Measurements from ENCODE around the gene HP1BP3.

GRCh38 chr1:20731057-20731991 lies 55.8 kb downstream of the HP1BP3 start:
- no peak for TF ChIP-seq CTCF (IDR thresholded peaks at IDR 0.05)
- no peak for TF ChIP-seq POLR2A (IDR thresholded peaks at IDR 0.05)
- no peak for TF ChIP-seq POLR2AphosphoS5 (IDR thresholded peaks at IDR 0.05)

All from suprapubic skin (tissue), 4 donors.